Tibial nerve (tissue), 4 donors: ENCODE data around the gene CYP20A1. TPM values are rescaled to one million over a fixed set of nuclear protein-coding genes. Genes with fewer than 3 reads are reported as not detected.

ENCODE experiments used
- DNase-seq, 2 donors: peaks; one replicate each; pipeline ENCODE4 v3.0.0-alpha.2; 2019; ENCODE audit warnings: low spot score in 2 of 2
- H3K27ac ChIP-seq, 4 donors: fragments of 200-600 bp; sonication (generic) in 3 of 4; one replicate each; pipeline ENCODE4 v1.5.1; 2017 to 2019; ENCODE audit warnings: mild to moderate bottlenecking in 1 of 4
- H3K27me3 ChIP-seq, 2 donors: fragments of 200-600 bp; sonication (generic) in 1 of 2; one replicate each; pipeline versions ENCODE4 v1.5.1 to v1.6.0; 2017 to 2019
- H3K36me3 ChIP-seq, 3 donors: fragments of 200-600 bp; sonication (generic); one replicate each; pipeline ENCODE4 v1.5.1; 2018 to 2019
- H3K4me1 ChIP-seq, 4 donors: fragments of 200-600 bp; sonication (generic) in 3 of 4; one replicate each; pipeline ENCODE4 v1.5.1; 2017 to 2019
- H3K4me3 ChIP-seq, 4 donors: fragments of 200-600 bp; sonication (generic) in 3 of 4; one replicate each; pipeline ENCODE4 v1.5.1; 2017 to 2019; ENCODE audit warnings: mild to moderate bottlenecking in 1 of 4, moderate library complexity in 1 of 4
- H3K9me3 ChIP-seq, 4 donors: fragments of 200-600 bp; sonication (generic) in 3 of 4; one replicate each; pipeline ENCODE4 v1.5.1; 2017 to 2019
- EP300 ChIP-seq, 2 donors: sonication (generic); formaldehyde crosslinking; IDR thresholded peaks; one replicate each; pipeline ENCODE4 v1.6.1; 2017; ENCODE audit warnings: antibody characterized with exemption in 2 of 2, mild to moderate bottlenecking in 1 of 2
- POLR2A ChIP-seq, 2 donors: fragments of 450-650 bp; IDR thresholded peaks; one replicate each; pipeline ENCODE4 v1.6.1; 2017; ENCODE audit warnings: antibody characterized with exemption in 2 of 2, mild to moderate bottlenecking in 2 of 2, moderate library complexity in 2 of 2
- WGBS, 2 donors: methylation state at CpG; one replicate each; pipeline ENCODE4 v1.1.5; 2018; 5-methylcytosine and 5-hydroxymethylcytosine counted together
- small RNA-seq: library from RNA; depleted of rRNA; stranded (forward); fragments of <200 nt; gene quantifications from one replicate; pipeline ENCODE3, GENCODE V24; 2016
- total RNA-seq, 4 donors: library from RNA; depleted of rRNA; stranded (reverse); fragments of >200 nt; gene quantifications; one replicate each; pipeline ENCODE4 v1.1.0, GENCODE V29; 2016
- TF ChIP-seq, protein P1 (sequence below), 5 experiments: fragments of 200-600 bp in 3 of 5; fragments of 450-650 bp in 2 of 5; sonication (generic) in 3 of 5; IDR thresholded peaks; one replicate each; pipeline ENCODE4 v1.5.1; 2016 to 2019; ENCODE audit warnings: antibody characterized with exemption in 5 of 5, mild to moderate bottlenecking in 3 of 5, moderate library complexity in 2 of 5

The CYP20A1 gene
- total RNA-seq, 4 donors from 2014 or later, result 24.3 to 45.6 (median 31.5) TPM

DNA sequence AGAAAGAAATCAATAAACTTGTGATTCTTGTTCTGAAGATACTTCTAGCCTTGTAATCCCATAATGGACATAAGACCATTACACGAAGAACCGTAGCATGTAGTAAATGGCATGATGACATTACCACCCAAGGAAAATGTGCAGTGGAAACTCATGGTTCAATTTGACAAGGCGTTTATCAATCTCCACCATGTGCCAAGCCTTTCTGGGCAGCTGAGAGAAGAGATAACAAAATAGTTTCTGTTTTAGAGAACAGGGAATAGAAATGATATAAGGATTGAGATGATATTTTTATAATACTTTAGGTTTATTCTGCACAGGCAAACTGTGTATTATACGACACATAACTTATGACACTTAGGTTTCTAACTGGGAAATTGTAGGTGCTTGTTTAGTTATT is 108.6 kb downstream of the CYP20A1 start:
- 81 to 85% methylated on average over 4 of the region's 4 CpGs for WGBS, 2 donors
- no peak overlapping the region for H3K27ac ChIP-seq
- no peaks in the 10 kb centered on the region for H3K4me1 ChIP-seq
- H3K9me3 ChIP-seq, result no peaks in the 10 kb centered on the region
- no peaks in the 10 kb centered on the region for H3K27me3 ChIP-seq
- TF ChIP-seq, protein P1, sequence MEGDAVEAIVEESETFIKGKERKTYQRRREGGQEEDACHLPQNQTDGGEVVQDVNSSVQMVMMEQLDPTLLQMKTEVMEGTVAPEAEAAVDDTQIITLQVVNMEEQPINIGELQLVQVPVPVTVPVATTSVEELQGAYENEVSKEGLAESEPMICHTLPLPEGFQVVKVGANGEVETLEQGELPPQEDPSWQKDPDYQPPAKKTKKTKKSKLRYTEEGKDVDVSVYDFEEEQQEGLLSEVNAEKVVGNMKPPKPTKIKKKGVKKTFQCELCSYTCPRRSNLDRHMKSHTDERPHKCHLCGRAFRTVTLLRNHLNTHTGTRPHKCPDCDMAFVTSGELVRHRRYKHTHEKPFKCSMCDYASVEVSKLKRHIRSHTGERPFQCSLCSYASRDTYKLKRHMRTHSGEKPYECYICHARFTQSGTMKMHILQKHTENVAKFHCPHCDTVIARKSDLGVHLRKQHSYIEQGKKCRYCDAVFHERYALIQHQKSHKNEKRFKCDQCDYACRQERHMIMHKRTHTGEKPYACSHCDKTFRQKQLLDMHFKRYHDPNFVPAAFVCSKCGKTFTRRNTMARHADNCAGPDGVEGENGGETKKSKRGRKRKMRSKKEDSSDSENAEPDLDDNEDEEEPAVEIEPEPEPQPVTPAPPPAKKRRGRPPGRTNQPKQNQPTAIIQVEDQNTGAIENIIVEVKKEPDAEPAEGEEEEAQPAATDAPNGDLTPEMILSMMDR (IDR thresholded peaks at IDR 0.05), result no peak
- TF ChIP-seq EP300 (IDR thresholded peaks at IDR 0.05), result no peak
- no peak for DNase-seq
- no peak overlapping the region for H3K4me3 ChIP-seq
- peaks cover 0 to 28% (median 0%) of the 10 kb centered on the region in 3 donors for H3K36me3 ChIP-seq

DNA sequence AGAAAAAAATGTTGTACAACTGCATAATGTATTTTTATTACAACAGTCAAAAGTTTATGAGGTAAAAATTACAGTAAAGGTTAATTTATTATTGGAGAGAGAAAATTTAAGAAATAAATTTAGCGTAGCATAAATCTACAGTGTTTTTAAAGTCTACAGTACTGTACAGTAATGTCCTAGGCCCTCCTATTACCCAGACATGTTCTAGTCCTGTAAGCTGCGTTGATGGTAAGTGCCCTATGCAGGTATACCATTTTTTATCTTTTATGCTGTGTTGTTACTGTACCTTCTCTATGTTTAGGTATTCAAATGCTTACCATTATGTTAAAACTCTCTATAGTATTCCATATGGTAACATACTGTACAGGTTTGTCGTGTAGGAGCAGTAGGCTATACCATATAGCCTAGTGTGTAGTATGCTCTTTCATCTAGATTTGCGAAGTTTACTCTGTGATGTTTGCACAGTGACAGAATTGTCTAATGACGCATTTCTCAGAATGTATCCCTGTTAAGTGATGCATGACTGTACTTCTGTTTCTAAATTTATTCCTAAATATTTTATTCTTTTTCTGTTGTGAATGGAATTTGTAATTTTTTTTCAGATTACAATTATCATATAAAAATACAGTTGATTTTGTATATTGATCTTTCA is 113.9 kb downstream of the CYP20A1 start:
- no peak for DNase-seq

GRCh38 chr2:203354966-203355365 is 116.1 kb downstream of the CYP20A1 start:
- no peak for TF ChIP-seq POLR2A (IDR thresholded peaks at IDR 0.05)
- TF ChIP-seq, protein P1 (IDR thresholded peaks at IDR 0.05), result no peak
- TF ChIP-seq EP300 (IDR thresholded peaks at IDR 0.05), result no peak
- DNase-seq, result no peak
- Histone ChIP-seq H3K27me3 (no peaks in the 10 kb centered on the region), H3K4me3 (no peak overlapping the region), H3K36me3 (peaks cover 0 to 7% (median 0%) of the 10 kb centered on the region in 3 donors), H3K9me3 (no peaks in the 10 kb centered on the region), H3K4me1 (no peaks in the 10 kb centered on the region), H3K27ac (no peak overlapping the region)
- WGBS, 2 donors, result 71 to 89% methylated on average over 3 of the region's 3 CpGs

More for the DNA sequence above, 113.9 kb downstream of the CYP20A1 start:
- 90% methylated on average over 5 of the region's 5 CpGs for WGBS, 2 donors
- Histone ChIP-seq H3K36me3 (peaks cover 0 to 14% (median 0%) of the 10 kb centered on the region in 3 donors), H3K4me3 (no peak overlapping the region), H3K27ac (no peak overlapping the region), H3K27me3 (no peaks in the 10 kb centered on the region), H3K9me3 (no peaks in the 10 kb centered on the region), H3K4me1 (no peaks in the 10 kb centered on the region)
- TF ChIP-seq EP300 (IDR thresholded peaks at IDR 0.05) (no peak), POLR2A (IDR thresholded peaks at IDR 0.05) (no peak)
- TF ChIP-seq, protein P1 (IDR thresholded peaks at IDR 0.05), result no peak

Small RNA genes lying within 50 kb of the gene (small RNA-seq; reads per million reads assigned to genes)
- not detected for gene RN7SL670P

Other genes starting within 250 kb of the CYP20A1 start
- gene NBEAL1, start 224.1 kb upstream of the CYP20A1 start, total RNA-seq, result 10 to 100 TPM; 33.3 to 51.6 (median 48.4) TPM
- gene ABI2, start 89.4 kb downstream of the CYP20A1 start, total RNA-seq, result 10 to 100 TPM; 33.3 to 60.7 (median 42.7) TPM